GM12878 (cell line): Measurements from ENCODE around the gene CHST15. TPM values are rescaled to one million over a fixed set of nuclear protein-coding genes. Genes with fewer than 3 reads are reported as not detected.

Experiments used
- BACH1 ChIP-seq: fragments of 450-650 bp; IDR thresholded peaks from 2 replicates; pipeline ENCODE4 v1.6.1; 2017; ENCODE audit warnings: mild to moderate bottlenecking, borderline replicate concordance
- BHLHE40 ChIP-seq, 2 experiments: fragments of 450-650 bp in 1 of 2; IDR thresholded peaks; 2 replicates each; pipeline ENCODE4 v1.6.1; 2011 to 2017; ENCODE audit warnings: low read depth in 2 of 2, borderline replicate concordance in 1 of 2, improper control_type of control experiment in 1 of 2, low read length in 1 of 2, mild to moderate bottlenecking in 1 of 2
- CBX5 ChIP-seq: sonication (generic); IDR thresholded peaks from 2 replicates; pipeline ENCODE4 v1.6.1; 2016; ENCODE audit warnings: low read depth, moderate library complexity, mild to moderate bottlenecking, inconsistent platforms
- CREB1 ChIP-seq: IDR thresholded peaks from 2 replicates; pipeline ENCODE4 v1.6.1; 2012; ENCODE audit warnings: low read depth, mild to moderate bottlenecking, inconsistent platforms
- ESRRA ChIP-seq: IDR thresholded peaks from 2 replicates; pipeline ENCODE4 v1.6.1; 2012; ENCODE audit warnings: mild to moderate bottlenecking, low read length, improper control_type of control experiment
- GATAD2B ChIP-seq: fragments of 450-650 bp; conservative IDR thresholded peaks from 2 replicates; pipeline ENCODE4 v1.6.1; 2017; ENCODE audit warnings: low read depth, mild to moderate bottlenecking, moderate library complexity
- HCFC1 ChIP-seq: fragments of 150-350 bp; IDR thresholded peaks from 2 replicates; pipeline ENCODE4 v1.6.1; 2014; ENCODE audit warnings: low read length
- KDM1A ChIP-seq: fragments of 200-600 bp; sonication (generic); IDR thresholded peaks from 2 replicates; pipeline ENCODE4 v1.6.1; 2016; ENCODE audit warnings: borderline replicate concordance
- POLR2AphosphoS2 ChIP-seq: IDR thresholded peaks from 2 replicates; pipeline ENCODE4 v1.6.1; 2011; ENCODE audit warnings: low read depth, mild to moderate bottlenecking, low read length, improper control_type of control experiment, moderate library complexity
- RAD51 ChIP-seq: fragments of 450-650 bp; IDR thresholded peaks from 2 replicates; pipeline ENCODE4 v1.6.1; 2016; ENCODE audit warnings: moderate library complexity, mild to moderate bottlenecking, inconsistent platforms
- RCOR1 ChIP-seq: conservative IDR thresholded peaks from 2 replicates; pipeline ENCODE4 v1.6.1; 2012; ENCODE audit warnings: low read depth, low read length, improper control_type of control experiment
- SIN3A ChIP-seq: IDR thresholded peaks from 2 replicates; pipeline ENCODE4 v1.6.1; 2012; ENCODE audit warnings: low read depth, low read length, improper control_type of control experiment
- TBL1XR1 ChIP-seq: IDR thresholded peaks from 2 replicates; pipeline ENCODE4 v1.6.1; 2012; ENCODE audit warnings: low read depth, low read length, improper control_type of control experiment
- TCF3 ChIP-seq: IDR thresholded peaks from 2 replicates; pipeline ENCODE4 v1.6.1; 2012; ENCODE audit warnings: low read depth, mild to moderate bottlenecking, low read length, borderline replicate concordance; ENCODE audit not compliant: insufficient read depth
- WRNIP1 ChIP-seq: IDR thresholded peaks from 2 replicates; pipeline ENCODE4 v1.6.1; 2011; ENCODE audit warnings: low read depth, low read length, improper control_type of control experiment, borderline replicate concordance
- YBX1 ChIP-seq: fragments of 450-650 bp; IDR thresholded peaks from 2 replicates; pipeline ENCODE4 v1.6.1; 2016; ENCODE audit warnings: antibody characterized with exemption
- ZZZ3 ChIP-seq: IDR thresholded peaks from 2 replicates; pipeline ENCODE4 v1.6.1; 2011; ENCODE audit warnings: low read depth; ENCODE audit not compliant: control insufficient read depth, insufficient read length
- polyA plus RNA-seq, 11 experiments: library from polyadenylated mRNA; depleted of rRNA in 4 of 11; unstranded in 6 of 11; stranded (reverse) in 5 of 11; fragments of >200 nt; fragmentation: Nextera tagmentation in 4 of 11; fragmentation: Illumina TruSeq in 1 of 11; extraction: Ambion mirVana in 4 of 11; extraction: Trizol in 1 of 11; gene quantifications; 1 replicate in 1 of 11; 2 replicates in 10 of 11; pipeline versions ENCODE4 v1.2.1 to v1.2.3, GENCODE V29; 2011 to 2016; ENCODE audit warnings: inconsistent platforms in 2 of 11, missing spikeins in 2 of 11, low read depth in 1 of 11
- total RNA-seq, 4 experiments: library from RNA; depleted of rRNA in 3 of 4; stranded (reverse); fragments of >200 nt in 3 of 4; fragmentation: Illumina TruSeq in 1 of 4; extraction: Trizol in 1 of 4; gene quantifications; 2 replicates each; pipeline versions ENCODE4 v1.2.1 to v1.2.3, GENCODE V29; 2013 to 2021
- TF ChIP-seq, protein P1 (sequence below): fragments of 450-650 bp; IDR thresholded peaks from 2 replicates; pipeline ENCODE4 v1.6.1; 2016; ENCODE audit warnings: mild to moderate bottlenecking
- TF ChIP-seq, protein P2 (sequence below): fragments of 450-650 bp; IDR thresholded peaks from 2 replicates; pipeline ENCODE4 v1.6.1; 2017; ENCODE audit warnings: antibody characterized with exemption, mild to moderate bottlenecking, moderate library complexity
- TF ChIP-seq, protein P3 (sequence below): fragments of 450-650 bp; IDR thresholded peaks from 2 replicates; pipeline ENCODE4 v1.6.1; 2017; ENCODE audit warnings: mild to moderate bottlenecking, moderate library complexity
- TF ChIP-seq, protein P4 (sequence below): IDR thresholded peaks from 2 replicates; pipeline ENCODE4 v1.6.1; 2012; ENCODE audit warnings: low read length, inconsistent platforms

Gene CHST15
- total and polyA plus RNA-seq, 10 of the 15 experiments (the other 5 are each of a cell fraction or from before 2014, with no cell fraction given), result 0.02 to 0.53 (median 0.05) TPM; not detected in 1

DNA sequence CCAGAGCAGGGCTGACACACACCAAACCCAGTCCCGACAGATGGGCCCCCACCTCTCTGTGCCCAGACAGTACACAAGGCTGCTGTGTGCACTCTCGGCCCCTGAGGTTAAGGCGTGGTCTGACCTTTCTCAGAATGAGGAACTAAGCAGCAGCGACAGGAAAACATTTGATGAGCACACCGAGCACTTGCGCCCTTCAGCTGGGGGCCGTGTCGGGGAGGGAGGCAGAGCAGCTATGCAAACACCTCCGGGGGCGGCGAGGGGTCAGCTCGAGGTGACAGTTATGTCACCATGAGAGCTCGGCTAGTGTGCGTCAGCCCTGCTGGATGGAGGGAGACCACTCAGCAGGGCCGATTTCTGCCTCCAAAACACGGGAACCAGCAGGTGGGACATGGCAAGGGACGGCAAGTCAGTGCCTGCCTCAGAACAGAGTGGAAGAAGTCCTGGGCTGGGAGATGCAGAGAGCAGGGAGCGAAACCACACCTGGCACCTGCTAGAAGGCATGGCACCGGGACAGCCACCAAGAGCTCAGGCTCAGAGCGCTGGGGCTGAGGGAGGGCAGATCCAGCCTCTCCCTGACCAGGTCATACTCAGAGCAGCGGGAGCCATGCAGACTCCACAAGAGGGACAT lies 57.4 kb downstream of the CHST15 start (continued):
- TF ChIP-seq, protein P1, sequence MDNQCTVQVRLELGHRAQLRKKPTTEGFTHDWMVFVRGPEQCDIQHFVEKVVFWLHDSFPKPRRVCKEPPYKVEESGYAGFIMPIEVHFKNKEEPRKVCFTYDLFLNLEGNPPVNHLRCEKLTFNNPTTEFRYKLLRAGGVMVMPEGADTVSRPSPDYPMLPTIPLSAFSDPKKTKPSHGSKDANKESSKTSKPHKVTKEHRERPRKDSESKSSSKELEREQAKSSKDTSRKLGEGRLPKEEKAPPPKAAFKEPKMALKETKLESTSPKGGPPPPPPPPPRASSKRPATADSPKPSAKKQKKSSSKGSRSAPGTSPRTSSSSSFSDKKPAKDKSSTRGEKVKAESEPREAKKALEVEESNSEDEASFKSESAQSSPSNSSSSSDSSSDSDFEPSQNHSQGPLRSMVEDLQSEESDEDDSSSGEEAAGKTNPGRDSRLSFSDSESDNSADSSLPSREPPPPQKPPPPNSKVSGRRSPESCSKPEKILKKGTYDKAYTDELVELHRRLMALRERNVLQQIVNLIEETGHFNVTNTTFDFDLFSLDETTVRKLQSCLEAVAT, result peak; percentile 80
- no peak for TF ChIP-seq TCF3
- peak; percentile 57; the same call in 1 of the 2 replicates for TF ChIP-seq CBX5
- TF ChIP-seq TBL1XR1, result peak; percentile 97
- TF ChIP-seq KDM1A, result no peak
- TF ChIP-seq, protein P2, sequence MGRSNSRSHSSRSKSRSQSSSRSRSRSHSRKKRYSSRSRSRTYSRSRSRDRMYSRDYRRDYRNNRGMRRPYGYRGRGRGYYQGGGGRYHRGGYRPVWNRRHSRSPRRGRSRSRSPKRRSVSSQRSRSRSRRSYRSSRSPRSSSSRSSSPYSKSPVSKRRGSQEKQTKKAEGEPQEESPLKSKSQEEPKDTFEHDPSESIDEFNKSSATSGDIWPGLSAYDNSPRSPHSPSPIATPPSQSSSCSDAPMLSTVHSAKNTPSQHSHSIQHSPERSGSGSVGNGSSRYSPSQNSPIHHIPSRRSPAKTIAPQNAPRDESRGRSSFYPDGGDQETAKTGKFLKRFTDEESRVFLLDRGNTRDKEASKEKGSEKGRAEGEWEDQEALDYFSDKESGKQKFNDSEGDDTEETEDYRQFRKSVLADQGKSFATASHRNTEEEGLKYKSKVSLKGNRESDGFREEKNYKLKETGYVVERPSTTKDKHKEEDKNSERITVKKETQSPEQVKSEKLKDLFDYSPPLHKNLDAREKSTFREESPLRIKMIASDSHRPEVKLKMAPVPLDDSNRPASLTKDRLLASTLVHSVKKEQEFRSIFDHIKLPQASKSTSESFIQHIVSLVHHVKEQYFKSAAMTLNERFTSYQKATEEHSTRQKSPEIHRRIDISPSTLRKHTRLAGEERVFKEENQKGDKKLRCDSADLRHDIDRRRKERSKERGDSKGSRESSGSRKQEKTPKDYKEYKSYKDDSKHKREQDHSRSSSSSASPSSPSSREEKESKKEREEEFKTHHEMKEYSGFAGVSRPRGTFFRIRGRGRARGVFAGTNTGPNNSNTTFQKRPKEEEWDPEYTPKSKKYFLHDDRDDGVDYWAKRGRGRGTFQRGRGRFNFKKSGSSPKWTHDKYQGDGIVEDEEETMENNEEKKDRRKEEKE, result no peak
- peak; percentile 58; the same call in 1 of the 2 replicates for TF ChIP-seq ESRRA
- TF ChIP-seq GATAD2B, result peak; percentile 94
- TF ChIP-seq BACH1, result peak; percentile 97
- peak; percentile 73 to 84 for TF ChIP-seq BHLHE40 (IDR thresholded peaks at IDR 0.05; ENCODE audit: borderline replicate concordance in 1 of 2, low read depth in 2 of 2, low read length in 1 of 2)
- no peak for TF ChIP-seq POLR2AphosphoS2
- TF ChIP-seq, protein P3, sequence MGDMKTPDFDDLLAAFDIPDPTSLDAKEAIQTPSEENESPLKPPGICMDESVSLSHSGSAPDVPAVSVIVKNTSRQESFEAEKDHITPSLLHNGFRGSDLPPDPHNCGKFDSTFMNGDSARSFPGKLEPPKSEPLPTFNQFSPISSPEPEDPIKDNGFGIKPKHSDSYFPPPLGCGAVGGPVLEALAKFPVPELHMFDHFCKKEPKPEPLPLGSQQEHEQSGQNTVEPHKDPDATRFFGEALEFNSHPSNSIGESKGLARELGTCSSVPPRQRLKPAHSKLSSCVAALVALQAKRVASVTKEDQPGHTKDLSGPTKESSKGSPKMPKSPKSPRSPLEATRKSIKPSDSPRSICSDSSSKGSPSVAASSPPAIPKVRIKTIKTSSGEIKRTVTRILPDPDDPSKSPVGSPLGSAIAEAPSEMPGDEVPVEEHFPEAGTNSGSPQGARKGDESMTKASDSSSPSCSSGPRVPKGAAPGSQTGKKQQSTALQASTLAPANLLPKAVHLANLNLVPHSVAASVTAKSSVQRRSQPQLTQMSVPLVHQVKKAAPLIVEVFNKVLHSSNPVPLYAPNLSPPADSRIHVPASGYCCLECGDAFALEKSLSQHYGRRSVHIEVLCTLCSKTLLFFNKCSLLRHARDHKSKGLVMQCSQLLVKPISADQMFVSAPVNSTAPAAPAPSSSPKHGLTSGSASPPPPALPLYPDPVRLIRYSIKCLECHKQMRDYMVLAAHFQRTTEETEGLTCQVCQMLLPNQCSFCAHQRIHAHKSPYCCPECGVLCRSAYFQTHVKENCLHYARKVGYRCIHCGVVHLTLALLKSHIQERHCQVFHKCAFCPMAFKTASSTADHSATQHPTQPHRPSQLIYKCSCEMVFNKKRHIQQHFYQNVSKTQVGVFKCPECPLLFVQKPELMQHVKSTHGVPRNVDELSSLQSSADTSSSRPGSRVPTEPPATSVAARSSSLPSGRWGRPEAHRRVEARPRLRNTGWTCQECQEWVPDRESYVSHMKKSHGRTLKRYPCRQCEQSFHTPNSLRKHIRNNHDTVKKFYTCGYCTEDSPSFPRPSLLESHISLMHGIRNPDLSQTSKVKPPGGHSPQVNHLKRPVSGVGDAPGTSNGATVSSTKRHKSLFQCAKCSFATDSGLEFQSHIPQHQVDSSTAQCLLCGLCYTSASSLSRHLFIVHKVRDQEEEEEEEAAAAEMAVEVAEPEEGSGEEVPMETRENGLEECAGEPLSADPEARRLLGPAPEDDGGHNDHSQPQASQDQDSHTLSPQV, result peak; percentile 27; the same call in 1 of the 2 replicates
- TF ChIP-seq ZZZ3, result no peak
- TF ChIP-seq RCOR1, result no peak
- TF ChIP-seq SIN3A, result no peak
- no peak for TF ChIP-seq RAD51
- peak; percentile 39; the same call in 1 of the 2 replicates for TF ChIP-seq CREB1
- TF ChIP-seq, protein P4, sequence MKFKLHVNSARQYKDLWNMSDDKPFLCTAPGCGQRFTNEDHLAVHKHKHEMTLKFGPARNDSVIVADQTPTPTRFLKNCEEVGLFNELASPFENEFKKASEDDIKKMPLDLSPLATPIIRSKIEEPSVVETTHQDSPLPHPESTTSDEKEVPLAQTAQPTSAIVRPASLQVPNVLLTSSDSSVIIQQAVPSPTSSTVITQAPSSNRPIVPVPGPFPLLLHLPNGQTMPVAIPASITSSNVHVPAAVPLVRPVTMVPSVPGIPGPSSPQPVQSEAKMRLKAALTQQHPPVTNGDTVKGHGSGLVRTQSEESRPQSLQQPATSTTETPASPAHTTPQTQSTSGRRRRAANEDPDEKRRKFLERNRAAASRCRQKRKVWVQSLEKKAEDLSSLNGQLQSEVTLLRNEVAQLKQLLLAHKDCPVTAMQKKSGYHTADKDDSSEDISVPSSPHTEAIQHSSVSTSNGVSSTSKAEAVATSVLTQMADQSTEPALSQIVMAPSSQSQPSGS, result peak; percentile 73; the same call in 1 of the 2 replicates
- TF ChIP-seq YBX1, result no peak
- no peak for TF ChIP-seq WRNIP1
- TF ChIP-seq HCFC1, result no peak
